Activated naive CD4-positive, alpha-beta T cell treated with anti-CD3 and anti-CD28 coated beads, Interleukin-2, amount 50 U/mL, for 16 hours (primary cell): ENCODE data around the gene GALNT3.

Source experiments
- DNase-seq: peaks from one replicate; pipeline ENCODE4 v3.0.0-alpha.2; 2020

Gene GALNT3

DNA sequence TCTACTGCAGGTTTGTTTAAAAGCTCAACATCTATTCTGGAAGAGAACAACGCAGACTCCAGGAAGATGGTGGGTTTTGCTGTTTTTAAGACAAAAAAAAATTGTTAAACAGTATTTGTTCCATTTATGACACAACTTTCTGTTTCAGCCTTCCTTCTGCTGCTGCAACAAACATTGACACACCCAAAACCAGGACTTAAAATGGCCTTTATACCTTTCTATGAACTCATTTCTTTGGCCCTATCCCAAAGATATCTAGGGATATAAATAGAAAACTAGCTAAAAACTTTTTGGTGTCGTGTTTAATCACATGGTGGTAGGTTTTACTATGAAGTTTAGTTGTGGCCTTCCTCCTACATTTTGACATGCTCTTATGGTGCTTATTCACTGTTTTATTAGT, 964 bp upstream of the GALNT3 start:
- DNase-seq, result no peak

DNA sequence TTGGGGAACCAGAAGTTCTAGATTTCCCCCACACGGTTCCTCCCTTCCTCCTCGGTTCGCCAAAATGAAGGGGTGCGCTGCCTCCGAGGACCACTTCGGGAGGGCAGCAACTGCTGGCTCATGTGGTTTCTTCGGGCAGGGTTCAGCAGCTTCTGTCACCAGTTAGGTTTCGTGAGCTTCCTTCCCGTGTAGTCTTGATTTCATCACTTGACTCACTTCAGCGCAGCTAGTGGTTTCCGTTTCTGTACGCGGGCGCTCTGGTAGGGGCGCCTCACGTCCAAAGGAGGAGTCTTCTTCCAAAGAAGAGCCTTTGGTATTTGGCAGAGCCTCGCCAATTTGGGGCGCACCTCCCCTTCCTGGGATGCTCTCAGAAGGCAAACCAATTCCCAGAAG, 485 bp upstream of the GALNT3 start:
- peak; percentile 34 for DNase-seq

GRCh38 chr2:165793161-165793778, 777 bp downstream of the GALNT3 start:
- DNase-seq, result no peak

DNA sequence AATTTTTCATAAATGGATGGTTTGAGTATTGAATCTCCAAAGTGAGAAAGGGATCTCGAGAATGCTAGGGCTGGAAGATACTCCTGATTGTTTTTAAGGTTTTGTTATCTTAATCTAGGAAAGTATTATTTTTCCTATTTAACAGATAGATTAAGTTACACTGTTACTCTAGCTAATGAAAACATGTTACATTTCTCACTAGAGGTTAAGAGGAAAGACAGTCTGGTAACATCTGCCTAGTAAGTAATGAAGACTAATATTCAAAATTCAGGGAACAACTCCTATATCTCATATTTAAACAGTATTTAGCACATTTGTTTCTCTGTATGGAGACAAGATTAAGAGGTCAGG, 2.0 kb downstream of the GALNT3 start:
- DNase-seq, result no peak

DNA sequence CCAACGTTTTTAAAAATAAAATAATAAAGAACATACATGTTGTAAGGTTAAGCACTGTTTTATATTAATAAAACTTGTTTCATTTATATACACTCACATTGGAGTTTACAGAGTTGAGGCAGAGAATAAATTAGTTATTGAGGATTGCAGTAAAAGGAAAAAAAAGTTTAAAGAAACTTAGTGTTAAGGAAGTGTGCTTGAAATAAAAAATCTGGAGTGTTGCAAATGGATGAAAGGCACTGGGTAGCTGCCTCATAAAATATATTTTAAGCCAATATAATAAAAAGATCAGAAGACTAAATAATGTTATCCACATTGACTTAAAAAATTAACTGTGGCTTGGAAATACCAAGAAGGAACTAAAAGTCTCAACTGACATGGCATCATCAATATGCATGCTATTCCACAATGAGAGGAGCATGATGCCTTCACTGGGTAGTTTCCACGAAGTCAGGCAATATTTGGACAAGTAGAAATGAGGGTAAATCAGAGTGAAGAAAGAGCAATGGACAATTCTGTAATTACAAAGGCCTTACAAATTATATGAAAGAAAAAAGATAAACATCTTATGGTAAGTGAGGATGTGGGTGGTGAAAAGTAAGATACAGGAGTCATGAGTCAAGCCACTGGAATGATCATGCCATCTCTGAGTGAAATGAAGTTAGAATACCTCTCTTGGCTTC, 2.5 kb downstream of the GALNT3 start:
- no peak for DNase-seq

- no peak for DNase-seq
Observed at GRCh38 chr2:165790466-165790865, 3.6 kb downstream of the GALNT3 start.

- no peak for DNase-seq
Observed at GRCh38 chr2:165787334-165787733, 6.7 kb downstream of the GALNT3 start.

- DNase-seq, result no peak
Observed at GRCh38 chr2:165779706-165780105, 14.3 kb downstream of the GALNT3 start.

DNA sequence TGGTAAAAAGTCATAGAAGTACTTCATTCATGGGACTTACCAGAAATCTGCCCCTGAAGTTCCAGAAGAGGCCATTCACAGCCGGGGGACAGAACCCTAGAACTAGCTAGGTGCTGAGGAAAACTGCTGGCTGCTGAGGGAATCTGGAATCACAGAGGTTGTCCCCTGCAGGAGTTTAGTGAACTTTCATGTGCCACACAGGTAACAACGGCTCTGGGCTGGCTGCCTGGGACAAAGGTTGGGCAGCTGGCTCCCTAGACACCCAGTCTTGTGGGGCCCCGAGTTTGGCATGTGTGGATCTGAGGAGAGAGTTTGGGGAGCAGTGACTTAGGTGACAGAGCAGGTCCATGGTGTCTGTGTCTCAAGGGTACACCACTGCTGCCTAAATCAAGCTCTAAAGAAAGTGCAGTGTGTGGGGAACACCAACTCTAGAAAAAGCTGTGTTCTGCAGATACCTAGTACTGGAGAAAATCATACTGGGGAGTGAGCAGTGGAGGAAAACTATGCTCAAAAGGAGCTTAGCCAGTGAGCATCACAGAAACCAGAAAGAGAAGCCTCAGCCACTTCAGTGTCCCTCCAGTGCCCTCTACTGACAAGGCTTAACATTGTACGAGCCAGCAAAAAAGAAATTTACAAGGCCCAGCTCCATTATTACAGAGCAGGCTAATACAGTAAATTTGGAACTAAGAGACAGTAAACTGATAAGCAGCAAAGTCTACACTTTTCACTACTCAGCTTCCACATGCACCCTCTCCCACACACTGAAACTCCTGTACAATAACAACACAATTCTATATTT, 15.2 kb downstream of the GALNT3 start:
- no peak for DNase-seq

DNA sequence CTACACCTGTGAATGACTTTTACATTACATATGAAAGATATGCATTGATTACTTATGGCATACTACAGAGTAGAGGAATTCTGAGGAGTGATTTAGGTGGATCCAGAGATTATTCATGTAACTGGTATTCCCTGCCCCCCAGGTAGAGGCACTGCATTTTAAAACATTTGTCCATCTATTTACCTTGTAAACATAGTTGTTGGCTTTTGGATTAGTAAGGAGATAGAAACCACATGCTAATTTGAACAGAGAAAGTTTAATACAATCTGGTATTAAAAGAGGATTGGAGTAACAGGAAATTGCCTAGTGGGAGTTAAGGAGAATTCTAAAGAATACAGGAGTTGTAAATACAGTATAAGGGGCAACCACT, 15.9 kb downstream of the GALNT3 start:
- no peak for DNase-seq

GRCh38 chr2:165777522-165778186, 16.4 kb downstream of the GALNT3 start:
- no peak for DNase-seq

DNA sequence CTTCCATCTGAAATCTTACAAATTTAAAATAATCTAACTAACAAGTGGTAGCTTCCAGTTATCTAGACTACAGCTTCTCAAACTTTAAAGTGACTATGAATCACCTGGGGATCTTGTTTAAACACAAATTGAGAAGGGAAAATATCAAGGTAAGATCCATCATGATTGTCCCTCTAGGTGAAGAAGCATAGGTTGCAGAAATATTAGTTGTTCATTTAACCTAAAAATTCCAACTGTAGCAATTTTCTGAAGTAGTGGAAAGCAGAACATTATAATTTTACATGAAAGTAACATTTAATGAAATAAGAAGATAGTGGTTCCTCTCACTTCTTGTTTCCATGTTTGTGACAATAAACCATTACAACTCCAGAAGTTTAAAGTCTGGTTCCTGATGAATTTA, 17.3 kb downstream of the GALNT3 start:
- DNase-seq, result no peak

GRCh38 chr2:165776013-165776412, 18.0 kb downstream of the GALNT3 start:
- no peak for DNase-seq

DNA sequence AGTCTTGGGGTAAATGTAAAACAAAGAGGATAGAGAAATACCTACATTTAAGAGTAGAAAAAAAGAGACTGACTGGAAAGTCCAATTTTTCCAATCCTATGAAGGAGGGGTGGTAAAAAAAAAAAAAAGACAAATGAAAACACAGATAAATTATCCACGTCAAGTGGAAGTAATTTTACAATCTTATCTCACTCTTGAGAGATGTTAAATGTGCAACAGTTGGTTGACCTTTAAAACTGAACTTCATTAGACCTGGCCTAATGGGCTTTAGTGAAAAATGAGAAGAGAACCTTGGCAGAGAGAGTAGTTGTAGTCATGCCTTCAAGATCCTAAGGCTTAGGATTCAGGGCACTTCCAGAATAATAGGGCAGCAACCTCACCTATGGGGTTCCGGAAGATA, 20.4 kb downstream of the GALNT3 start:
- DNase-seq, result no peak

DNA sequence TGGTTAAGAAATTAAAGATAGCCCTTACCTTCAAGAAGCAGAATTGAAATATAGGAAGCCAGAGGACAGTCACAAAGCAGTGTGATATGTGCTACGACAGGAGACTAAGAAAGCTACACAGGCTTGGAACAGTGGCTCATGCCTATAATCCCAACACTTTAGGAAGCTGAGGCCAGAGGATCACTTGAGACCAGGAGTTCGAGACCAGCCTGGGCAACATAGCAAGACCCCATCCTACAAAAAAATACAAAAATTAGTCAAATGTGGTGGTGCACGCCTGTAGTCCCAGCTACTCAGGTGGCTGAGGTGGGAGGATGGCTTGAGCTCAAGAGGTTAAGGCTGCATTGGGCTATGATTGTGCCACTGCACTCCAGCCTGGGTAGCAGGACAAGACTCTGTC, 21.9 kb downstream of the GALNT3 start:
- no peak for DNase-seq

DNA sequence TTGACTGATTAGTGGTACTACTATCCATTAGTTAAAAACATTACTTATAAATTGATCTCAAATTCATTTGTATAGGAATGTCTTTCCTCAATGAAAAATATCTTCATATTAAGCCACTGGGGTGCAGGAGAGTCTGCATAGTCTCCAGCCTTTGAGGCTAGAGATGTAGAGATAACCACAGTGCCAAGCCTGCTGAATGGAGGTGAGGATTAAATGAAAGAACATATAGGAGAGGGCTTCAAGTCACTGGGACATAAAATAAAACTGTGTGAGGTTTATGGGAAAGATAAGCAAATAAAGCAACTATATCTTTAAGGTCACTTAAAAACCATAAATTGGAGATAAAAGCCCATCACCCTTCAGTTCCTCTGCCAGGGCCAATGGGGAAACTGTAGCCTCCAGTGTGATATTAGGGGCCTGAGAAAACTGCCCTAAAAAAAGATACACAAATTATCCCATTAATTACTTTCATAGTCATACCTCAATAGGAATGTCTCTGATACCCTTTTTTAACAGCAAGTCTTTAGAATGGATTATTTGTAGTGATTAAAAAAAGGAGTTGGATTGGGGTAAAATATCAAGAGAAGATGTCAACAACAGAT, 27.6 kb downstream of the GALNT3 start:
- no peak for DNase-seq

GRCh38 chr2:165762723-165763122, 31.3 kb downstream of the GALNT3 start:
- no peak for DNase-seq

DNA sequence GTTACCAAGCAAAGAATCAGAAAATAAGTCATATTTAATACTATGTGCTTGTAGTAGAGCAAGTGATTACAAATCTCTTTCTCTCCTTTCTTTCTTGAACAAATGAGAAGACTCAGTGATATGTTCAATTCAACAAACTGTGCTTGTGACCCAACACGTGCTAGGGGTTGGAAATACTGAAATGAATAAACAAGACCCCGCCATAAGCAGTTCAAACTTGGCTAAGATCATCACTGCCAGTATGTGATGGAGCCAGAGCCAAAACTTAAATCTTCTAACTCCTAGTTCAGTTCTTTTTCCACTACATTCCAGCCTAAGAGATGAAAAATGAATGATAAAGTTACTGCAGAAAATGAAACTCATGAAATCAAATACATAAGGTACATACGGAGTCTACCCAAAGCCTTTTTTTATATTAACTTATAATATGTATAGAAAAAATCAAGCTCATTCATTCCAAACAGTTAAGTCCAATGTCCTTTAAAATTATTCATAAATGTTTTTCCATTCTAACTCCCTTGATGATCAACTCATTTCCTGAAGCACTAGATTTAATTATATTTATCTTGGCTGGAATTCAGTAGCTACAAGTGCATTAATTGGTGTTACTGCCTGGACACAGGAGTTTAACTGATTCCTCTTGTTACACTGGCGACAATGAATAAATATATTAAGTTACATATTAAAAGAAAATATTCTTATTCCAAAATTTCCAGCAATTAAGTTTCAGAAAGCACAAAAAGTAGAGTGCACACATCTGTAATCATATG, 36.0 kb downstream of the GALNT3 start:
- DNase-seq, result no peak

DNA sequence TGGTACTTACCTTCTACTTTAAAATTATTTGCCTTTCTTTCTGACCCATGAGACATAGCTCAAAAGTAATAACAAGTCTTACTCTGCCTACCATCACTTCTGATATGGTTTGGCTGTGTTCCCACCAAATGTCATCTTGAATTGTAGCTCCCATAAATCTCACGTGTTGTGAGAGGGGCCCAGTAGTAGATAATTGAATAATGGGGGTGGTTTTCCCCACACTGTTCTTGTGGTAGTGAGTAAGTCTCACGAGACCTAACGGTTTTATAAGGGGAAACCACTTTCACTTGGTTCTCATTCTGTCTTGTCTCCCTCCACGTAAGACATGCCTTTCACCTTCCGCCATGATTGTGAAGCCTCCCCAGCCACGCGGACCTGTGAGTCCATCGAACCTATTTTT, 47.5 kb downstream of the GALNT3 start:
- no peak for DNase-seq

DNA sequence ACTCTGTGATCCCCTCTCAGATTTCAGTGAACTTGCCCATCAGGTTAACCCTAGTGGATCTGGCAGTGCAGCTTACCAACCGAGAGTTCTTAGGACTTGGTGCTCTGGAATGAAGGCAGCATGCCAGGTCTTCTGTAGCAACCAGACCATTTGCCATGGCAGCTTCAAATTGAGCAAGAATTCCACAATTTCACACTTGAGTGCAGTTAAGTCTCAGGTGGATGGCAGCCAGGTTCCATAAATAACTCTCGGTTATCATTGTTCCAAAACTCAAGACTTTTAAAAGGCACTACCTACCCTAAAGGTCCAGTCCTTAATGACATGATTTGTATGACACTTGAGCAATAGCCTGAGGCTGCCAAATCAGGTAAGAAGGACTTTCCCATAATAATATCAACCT, 48.1 kb downstream of the GALNT3 start:
- no peak for DNase-seq

GRCh38 chr2:165743442-165743841, 50.6 kb downstream of the GALNT3 start:
- no peak for DNase-seq

DNA sequence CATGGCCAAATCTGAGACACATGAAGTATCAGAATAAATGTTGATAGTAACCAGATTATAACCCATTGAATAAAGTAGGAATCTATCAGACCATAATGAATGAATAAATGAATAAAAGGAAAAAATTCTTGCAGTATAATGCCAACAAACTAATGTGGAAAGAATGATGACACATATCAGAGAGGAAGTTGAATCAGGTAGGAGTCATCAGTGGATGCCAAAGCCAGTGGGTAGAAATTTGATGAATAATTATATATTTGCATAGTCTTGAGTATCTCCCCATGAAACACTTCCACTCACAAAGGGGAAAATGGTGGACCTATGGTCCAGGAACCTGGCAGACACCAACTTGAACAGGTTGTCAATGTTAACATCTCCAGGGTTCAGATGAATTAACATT, 68.6 kb downstream of the GALNT3 start:
- no peak for DNase-seq

GRCh38 chr2:165720511-165720910, 73.5 kb downstream of the GALNT3 start:
- DNase-seq, result no peak
